GM19351 (cell line): Measurements from ENCODE around the gene SYNGR2.
"Not testable (repeated sequence)": the region's sequence is repeated elsewhere in the genome, so short reads cannot be mapped to it uniquely, and the experiment has no call there.

ENCODE experiments used
- ATAC-seq: cut with Tn5 transposase; IDR thresholded peaks from one replicate; pipeline ENCODE4 v1.9.1; 2021; ENCODE audit warnings: mild to moderate bottlenecking, moderate library complexity; ENCODE audit not compliant: unreplicated experiment

The SYNGR2 gene

DNA sequence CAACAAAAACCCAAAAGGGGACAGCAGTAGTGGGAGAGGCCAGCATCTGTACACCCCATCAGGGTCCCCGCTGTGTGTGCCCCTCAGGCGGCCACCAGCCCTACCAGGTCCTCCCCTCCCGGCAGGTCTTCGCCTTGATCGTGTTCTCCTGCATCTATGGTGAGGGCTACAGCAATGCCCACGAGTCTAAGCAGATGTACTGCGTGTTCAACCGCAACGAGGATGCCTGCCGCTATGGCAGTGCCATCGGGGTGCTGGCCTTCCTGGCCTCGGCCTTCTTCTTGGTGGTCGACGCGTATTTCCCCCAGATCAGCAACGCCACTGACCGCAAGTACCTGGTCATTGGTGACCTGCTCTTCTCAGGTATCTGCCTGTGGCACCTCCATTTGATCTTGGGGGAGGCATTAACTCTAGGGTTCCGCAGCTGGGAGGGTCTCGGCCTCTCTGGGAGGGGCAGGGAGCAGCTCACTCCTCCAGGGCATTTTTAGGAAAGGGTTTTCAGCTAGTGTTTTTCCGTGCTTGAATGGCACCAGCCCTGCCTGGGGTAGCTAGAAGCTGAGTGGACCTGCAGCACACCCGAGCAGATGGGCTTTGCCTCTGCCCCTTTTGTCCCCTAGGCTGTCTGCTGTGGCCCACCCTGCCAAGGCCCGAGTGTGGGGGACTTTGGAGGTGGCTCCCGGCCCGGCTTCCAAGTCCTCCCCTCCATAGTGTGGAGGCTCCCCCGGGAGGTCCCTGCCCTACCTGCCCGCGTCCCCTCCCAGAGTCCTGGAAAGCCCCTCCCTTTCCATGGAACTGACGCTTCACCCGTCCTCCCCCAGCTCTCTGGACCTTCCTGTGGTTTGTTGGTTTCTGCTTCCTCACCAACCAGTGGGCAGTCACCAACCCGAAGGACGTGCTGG, 2.6 kb downstream of the SYNGR2 start:
- ATAC-seq = no peak

- ATAC-seq = not testable (repeated sequence)
These were observed 3.3 kb downstream of the SYNGR2 start for GRCh38 chr17:78171591-78172248.

DNA sequence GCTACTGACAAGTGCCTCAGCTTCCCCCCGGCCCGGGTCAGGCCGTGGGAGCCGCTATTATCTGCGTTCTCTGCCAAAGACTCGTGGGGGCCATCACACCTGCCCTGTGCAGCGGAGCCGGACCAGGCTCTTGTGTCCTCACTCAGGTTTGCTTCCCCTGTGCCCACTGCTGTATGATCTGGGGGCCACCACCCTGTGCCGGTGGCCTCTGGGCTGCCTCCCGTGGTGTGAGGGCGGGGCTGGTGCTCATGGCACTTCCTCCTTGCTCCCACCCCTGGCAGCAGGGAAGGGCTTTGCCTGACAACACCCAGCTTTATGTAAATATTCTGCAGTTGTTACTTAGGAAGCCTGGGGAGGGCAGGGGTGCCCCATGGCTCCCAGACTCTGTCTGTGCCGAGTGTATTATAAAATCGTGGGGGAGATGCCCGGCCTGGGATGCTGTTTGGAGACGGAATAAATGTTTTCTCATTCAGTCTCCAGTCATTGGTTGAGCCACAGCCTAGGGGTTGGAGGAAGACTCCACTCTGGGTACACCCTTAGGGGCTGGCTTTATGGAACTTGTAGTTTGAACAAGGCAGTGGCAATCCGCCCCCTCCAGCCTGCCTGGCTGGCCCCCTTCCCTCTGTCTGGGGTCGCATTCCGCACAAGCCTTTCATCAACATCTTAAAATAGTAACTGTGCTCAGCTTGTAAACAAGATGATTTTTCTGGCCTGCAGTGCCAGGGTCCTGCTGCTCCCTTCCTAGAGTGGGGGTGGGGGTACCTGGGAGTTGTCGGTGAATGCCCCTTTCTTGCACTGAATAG, 4.1 kb downstream of the SYNGR2 start:
- no peak for ATAC-seq

DNA sequence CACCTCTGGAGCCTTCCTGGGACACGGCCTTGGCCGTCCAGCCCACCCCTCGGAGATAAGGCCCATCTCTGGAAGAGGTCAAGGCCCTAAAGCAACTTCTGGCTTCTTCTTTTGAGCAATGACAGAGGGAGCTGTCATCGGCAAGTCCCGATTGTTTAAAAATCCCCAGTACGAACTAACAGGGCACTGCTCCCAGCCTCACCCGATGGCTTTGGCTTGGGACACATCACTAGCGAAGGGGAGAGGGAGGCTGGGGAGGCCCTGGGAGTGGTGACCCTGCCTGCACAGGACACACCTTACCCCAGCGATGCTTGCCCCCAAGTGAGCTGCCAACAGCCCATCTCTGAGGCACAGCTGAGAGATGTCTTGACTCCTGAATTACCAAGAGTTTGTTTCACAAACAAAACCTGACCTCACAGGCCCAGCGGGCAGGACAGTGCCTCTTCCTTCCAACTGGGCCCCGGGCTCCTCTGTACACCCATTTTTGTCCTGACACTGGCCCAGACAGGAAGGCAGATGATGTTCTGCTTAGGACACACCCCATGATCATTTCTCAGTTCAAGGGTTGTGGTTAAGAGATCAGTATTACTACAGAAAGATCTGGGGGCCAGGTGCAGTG, 4.8 kb downstream of the SYNGR2 start:
- peak; percentile 51 for ATAC-seq

DNA sequence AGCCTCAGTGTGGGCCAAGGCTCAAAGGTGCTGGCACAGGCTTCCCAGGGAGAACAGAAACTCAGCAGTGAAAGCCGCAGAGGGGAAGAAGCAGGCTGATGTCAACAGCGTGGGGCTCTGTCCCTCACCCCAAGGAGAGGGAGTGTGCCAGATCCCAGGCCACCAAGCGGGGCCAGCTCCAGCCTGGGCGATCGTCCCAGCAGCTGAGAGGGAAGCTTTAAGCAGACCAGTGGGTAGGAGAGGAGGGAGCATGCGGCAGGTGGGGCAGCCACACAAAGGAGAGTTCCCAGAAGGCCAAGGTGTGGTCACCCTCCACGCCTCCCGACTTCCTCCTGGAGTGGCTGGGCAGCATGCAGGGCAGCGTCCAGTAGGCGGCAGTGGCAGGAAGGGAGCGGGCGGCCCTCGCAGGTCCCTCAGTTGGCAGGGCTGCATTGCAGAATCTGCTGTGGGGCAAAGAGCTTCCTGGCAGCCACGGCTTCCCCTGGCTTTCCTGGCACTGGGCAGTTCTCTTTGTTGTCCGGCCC, 6.0 kb downstream of the SYNGR2 start:
- ATAC-seq = no peak

GRCh38 chr17:78174870-78175642, 6.7 kb downstream of the SYNGR2 start:
- ATAC-seq = no peak

GRCh38 chr17:78175643-78175981, 7.2 kb downstream of the SYNGR2 start:
- ATAC-seq = no peak

DNA sequence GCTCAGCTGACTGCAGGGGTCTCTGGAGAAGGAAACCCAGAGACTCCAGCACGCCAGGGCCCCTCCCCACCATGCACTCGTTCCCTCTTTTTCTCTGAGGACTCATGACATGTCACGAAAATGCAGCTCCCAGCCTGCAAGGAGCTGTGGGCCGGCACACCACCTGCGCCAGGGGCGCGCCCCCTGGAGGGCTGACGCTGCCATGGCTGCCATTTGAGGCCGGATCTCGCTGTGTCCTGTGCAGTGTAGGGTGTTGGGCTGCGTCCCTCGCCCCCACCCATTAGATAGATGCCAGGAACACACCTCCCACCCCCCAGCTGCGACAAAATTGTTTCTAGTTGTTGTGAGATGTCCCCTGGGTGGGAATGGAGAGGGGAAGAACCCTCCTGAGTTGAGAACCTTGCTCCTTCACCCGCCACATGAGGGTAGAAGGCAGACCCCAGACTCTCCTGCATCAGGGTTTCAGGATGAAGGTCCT, 8.2 kb downstream of the SYNGR2 start:
- ATAC-seq = no peak

- no peak for ATAC-seq
These were observed 11.0 kb downstream of the SYNGR2 start for GRCh38 chr17:78179372-78179771.

- no peak for ATAC-seq
These were observed 11.7 kb downstream of the SYNGR2 start for GRCh38 chr17:78180083-78180482.

DNA sequence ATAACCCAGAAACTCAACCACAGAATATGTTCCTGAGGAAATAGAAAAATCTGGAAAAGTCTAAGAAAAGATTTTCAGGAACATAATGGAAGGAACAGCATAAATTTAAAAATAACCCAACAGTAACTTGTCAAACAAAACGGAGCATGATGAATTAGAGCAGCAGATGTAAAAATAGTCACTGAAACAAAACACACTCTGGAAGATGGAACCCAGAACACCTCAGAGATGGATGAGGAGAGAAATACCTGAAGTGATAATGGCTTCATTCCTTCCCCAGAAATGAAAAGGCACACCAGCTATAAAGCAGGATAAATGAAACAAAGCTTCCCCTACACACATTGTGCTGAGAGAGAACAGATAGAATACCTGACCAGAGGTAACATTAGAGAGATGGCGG, 12.1 kb downstream of the SYNGR2 start:
- ATAC-seq = no peak

DNA sequence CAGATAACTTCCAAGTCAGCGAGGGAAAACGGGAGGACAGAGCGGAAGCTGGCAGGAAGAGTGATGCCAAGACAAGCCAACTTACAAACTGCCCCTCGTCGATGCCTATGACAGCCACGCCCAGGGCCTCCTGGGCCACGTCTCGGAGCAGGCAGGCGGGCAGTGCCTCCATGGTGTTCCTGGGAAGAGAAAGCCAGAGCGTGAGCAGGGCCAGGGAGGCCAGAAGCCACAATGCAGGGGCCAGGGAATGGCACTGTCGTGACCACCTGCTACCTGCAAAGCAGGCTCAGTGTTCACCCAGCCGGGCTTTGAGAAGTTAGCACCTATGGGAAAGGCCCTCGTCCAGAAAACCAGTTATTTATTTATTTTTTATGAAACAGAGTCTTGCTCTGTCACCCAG, 14.1 kb downstream of the SYNGR2 start:
- ATAC-seq = no peak

DNA sequence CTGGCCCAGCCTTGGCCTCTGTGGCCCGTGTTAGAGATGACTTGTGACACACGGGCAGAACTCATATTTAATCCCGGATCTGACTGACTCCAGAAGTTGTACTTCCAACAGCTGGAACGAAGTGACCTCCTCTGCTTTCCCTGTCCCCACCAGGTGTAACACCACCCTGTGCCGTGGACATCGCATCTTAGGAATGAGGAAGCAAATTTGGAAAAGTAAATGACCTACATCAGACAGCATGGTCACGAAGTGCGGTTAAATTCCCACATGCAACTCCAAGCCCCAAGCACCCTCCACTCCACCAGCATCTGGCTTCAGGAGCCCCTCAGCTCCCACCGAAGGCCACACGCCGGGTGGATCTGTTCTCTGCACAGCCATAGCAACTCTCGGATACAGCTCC, 15.5 kb downstream of the SYNGR2 start:
- no peak for ATAC-seq

DNA sequence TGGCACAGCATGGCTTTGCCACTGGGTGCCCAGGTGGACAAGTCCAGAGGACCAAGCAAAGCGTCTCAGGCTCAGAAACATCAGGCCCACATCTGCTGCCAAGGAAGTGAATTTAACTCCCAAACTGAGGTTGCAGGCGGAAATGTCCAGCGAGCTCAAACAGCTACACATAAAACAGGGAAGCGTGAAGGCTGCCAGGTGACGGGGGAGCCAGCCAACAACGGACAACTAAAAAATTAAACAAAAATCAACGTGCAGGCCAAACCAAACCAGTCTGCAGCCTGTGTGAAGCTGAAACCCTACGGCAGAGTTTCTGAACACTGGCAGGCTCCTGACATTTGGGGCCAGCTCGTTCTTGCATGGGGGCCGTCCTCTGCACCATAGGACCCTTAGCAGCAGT, 16.0 kb downstream of the SYNGR2 start:
- ATAC-seq = no peak

DNA sequence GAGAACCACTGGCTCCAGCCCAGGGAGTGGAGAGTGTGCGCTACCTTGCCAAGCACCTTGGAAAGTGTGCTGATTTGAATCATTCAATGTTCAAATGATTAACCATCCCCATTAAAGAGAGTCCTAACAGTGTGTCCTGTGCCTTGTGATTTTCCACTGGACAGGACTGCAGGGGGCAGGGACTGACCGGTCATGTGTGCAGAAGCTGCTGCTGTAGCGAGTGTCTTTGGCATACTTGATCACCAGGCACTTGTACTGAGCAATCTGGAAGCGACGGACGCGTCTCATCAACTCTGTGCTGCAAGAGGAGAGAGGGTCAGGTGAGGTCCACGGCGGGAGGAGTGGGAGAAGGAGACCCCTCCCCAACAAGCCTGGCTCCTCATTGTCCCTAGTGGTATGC, 16.5 kb downstream of the SYNGR2 start:
- ATAC-seq = no peak

GRCh38 chr17:78185981-78186691, 17.8 kb downstream of the SYNGR2 start:
- ATAC-seq = no peak

- peak; percentile 85 for ATAC-seq
These were observed 18.6 kb downstream of the SYNGR2 start, which contains the start of the genes AFMID and TK1 for GRCh38 chr17:78186692-78187595. Gene AFMID, plus strand, starts transcription at chr17:78187362. Its CDS starts 9 bp downstream, at chr17:78187371. Gene TK1, minus strand, starts transcription at chr17:78187052. Its CDS starts 58 bp downstream, at chr17:78186994.

DNA sequence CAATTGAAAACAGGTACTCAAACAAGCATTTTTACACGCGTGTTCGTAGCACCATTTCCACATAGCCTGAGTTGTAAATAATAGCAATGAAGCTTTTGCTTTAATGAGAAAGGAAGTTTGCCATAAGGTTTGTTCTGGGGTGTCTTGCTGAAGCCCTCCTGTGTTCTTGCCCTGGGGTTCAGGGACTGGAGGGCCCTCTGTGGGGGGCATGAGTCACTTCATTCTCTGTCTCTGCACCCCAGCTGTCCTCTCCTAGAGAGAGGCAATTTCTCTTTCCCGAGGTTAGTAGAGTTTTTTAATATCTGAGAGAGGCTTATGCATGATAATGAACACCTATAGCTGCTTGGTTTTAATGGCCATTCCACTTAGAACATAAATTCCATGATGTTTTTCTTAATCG, 28.3 kb downstream of the SYNGR2 start:
- ATAC-seq = no peak
